ENCODE measurements around the gene TRPM2.
A peak's percentile ranks its signal among the peaks of the same experiment; 100 is the strongest.

The TRPM2 gene

GRCh38 chr21:44322621-44323325 lies 30.6 kb upstream of the TRPM2 start:
- no peak for DNase-seq

GRCh38 chr21:44323591-44323990 lies 29.8 kb upstream of the TRPM2 start:
- no peak for DNase-seq

GRCh38 chr21:44324106-44324853 lies 29.1 kb upstream of the TRPM2 start:
- DNase-seq: no peak

DNA sequence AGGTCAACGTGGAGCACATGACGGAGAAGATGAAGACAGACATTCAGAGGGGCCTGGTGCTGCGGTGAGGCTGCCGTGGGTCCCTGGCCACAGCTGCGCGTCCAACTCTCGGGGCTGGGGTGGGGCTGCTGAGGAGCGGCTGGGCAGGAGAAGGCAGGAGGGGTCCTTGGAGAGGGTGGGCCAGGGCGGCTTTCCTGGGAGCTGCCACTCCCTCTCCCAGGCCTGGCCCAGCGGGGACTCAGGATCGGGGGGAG lies 28.6 kb upstream of the TRPM2 start:
- no peak for DNase-seq

DNA sequence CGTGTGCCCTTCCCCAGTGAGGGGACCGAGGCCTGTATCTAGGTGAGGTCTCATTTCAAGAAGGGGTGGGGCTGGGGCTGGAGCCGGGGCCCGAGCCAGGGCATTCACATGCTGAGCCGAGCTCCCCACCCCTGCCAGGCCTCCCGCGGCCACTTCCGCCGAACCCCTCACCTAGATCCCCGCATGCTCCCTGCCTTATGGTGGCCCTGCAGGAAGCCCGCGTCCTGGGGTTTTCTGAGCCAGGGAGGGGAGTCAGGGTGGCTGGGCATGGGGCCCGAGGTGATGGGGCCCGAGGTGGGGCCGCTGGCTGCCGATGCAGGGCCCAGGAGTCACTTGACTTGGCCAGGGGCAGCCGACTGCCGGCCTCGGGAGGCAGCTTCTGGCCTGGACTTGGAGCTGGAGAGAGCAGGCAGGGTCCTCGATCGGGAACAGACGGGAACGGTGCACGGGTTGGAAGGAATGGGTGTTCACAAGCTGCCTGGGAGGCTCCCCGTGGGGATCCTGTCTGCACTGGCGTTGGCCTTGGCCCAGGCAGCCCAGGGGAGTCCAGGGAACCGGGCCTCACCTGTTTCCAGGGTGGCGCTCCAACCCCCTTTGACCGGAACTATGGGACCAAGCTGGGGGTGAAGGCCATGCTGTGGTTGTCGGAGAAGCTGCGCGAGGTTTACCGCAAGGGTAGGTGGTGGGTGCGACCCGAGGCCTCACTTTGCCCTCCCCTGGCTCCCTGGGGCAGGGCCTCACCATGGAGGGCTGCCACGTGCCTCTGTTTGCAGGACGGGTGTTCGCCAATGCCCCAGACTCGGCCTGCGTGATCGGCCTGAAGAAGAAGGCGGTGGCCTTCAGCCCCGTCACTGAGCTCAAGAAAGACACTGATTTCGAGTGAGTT lies 27.8 kb upstream of the TRPM2 start:
- no peak for DNase-seq

DNA sequence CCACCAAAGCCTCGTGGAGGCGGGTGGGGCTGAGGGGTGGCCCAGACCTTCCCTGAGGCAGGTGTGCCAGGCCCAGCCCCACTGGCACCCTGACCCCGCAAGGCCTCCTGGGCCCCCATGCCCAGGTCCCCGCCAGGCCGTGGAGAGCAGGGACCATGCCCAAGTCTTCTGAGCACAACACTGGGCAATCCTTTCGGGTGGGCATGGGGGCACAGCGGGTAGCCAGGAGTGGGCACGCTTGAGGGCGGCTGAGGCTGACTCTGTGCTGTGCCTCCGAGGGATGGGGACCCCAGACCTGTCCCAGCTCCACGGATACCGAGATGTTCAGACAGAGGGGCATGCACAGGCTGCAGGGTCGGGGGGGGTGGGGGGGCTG lies 27.2 kb upstream of the TRPM2 start:
- DNase-seq: no peak

DNA sequence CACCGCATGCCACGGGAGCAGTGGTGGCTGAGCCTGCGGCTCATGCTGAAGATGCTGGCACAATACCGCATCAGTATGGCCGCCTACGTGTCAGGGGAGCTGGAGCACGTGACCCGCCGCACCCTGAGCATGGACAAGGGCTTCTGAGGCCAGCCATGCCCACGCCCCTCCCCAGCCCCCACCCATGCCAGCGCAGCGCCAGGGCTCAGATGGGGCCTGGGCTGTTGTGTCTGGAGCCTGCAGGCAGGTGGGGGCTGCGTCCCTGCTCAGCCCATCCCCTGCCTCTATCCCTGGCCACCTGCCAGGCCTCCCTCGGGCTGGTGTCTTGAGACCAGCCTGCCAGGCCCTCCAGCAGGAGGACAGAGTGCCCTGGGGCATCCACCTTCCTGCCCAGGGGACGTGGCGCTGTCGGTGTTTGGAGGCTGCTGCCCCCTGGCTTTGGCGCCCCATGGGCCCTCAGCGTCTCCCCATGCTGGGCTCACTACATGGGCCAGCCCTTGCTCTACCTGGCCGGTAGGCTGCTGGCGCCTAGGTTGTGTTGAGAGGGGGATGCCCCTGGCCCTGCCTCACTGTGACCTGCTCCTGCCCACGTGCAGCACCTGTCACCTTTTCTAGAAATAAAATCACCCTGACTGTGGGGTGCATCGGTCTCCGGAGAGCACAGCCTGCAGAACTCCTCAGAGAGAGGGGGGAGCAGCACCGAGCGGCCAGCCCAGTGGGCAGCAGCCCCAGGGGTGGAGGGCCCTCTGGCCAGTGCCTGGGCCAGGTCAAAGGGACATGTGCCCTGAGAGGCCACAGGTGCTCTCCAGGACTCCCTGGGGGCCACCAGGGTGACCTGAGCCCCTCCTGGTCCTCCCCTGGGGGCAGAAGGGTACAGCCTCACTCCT lies 26.5 kb upstream of the TRPM2 start:
- no peak for DNase-seq

DNA sequence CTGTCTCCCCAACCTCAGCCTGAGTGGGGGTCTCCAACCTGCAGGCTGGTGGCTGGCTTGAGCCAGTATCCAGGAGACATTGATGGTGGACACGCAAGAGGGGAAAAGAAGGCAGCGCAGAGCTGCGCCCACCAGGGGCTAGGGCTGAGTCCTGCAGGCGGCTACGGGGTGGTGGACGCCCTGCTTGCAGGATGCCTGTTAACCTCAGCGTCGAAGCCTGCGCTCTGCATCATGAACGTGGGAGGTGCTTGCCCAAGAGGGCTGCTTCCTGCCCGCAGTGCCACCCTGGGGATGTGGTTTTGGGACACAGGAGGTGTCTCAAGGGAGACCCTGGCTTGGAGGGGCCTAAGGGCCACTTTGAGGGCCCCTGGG lies 25.8 kb upstream of the TRPM2 start:
- no peak for DNase-seq

GRCh38 chr21:44328242-44328895 lies 25.1 kb upstream of the TRPM2 start:
- DNase-seq: no peak

- DNase-seq: peak; percentile 26
Measured at GRCh38 chr21:44329086-44329889, 24.1 kb upstream of the TRPM2 start.

DNA sequence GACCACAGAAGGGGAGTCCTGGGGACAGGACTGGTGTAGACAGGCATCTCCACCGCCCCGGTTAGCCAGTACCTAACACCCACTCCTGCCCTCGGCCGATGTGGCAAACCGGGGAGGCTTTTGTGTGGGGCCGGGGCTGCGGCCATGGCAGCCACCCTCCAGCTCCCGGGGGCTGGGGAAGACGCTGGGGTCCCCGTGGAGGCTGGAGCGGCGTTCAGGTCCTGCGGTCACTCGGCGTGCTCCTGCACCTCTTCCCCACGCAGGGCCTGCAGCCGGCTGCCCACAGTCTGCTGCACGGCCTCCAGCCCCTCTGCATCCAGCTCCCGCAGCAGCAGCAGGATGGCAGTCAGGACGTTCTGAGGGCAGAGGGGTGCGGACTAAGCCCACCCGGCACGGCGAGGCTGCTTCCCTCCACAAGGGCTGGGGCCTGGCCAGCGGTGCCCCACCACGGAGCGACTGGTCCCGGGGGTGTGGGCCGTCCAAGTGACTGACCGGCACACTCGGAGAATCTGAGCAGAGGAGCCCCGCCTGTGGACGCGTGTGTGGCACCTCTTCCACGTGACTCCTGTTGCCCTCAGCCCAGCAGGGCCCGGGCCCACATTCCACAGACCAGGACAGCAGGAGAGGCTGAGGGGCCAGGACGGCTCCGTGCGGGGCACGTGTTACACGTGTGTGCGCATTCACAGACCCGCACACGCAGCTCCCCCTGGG lies 23.3 kb upstream of the TRPM2 start:
- no peak for DNase-seq

- DNase-seq: no peak
Measured at GRCh38 chr21:44330698-44331097, 22.7 kb upstream of the TRPM2 start.

DNA sequence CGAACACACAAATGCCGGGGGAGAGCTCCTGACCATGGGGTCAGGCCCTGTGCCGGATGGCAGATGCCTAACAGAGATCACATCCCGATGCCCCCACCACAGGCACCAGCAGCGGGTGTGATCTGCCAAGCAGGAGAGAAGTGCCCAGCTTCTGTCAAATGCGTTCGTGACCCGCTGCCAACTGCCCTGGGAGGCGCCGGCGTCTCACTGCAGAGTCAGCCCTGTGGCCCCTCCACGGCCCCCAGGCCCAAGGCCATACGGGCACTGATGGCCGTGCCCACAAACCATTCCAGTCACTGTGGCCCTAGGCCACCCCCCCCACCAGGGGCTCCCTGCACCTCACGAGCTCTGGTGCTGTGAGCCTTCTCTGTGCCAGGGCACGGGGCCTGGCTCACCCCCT lies 22.2 kb upstream of the TRPM2 start:
- DNase-seq: no peak

- peak; percentile 90 for DNase-seq
Measured at GRCh38 chr21:44331650-44332307, 21.6 kb upstream of the TRPM2 start.

- no peak for DNase-seq
Measured at GRCh38 chr21:44332383-44332782, 21.0 kb upstream of the TRPM2 start.

- no peak for DNase-seq
Measured at GRCh38 chr21:44332965-44333364, 20.5 kb upstream of the TRPM2 start.

- DNase-seq: no peak
Measured at GRCh38 chr21:44333509-44334328, 19.7 kb upstream of the TRPM2 start.

GRCh38 chr21:44334329-44335030 lies 18.9 kb upstream of the TRPM2 start:
- no peak for DNase-seq

Data from NCI-H2171 treated with DMSO at 0.1 percent for 48 hours (cell line).